AG04450 (cell line): ENCODE results near the gene TSC22D1. TPM values are rescaled to one million over a fixed set of nuclear protein-coding genes. Genes with fewer than 3 reads are reported as not detected.
"Not testable (repeated sequence)": the region's sequence is repeated elsewhere in the genome, so short reads cannot be mapped to it uniquely, and the experiment has no call there.

Source experiments
- CTCF ChIA-PET: fragments of 300-600, 350-600 bp; formaldehyde crosslinking; extraction: SDS; loops from one replicate; lab custom pipeline; 2022; ENCODE audit warnings: antibody characterized with exemption, inconsistent platforms; lab: Charles Lee
- POLR2A ChIA-PET: fragments of 350-600 bp; formaldehyde crosslinking; extraction: SDS; loops from one replicate; lab custom pipeline; 2021; ENCODE audit warnings: antibody characterized with exemption, inconsistent platforms; lab: Yijun Ruan, JAX
- DNase-seq: peaks from one replicate; pipeline ENCODE4 v3.0.0-alpha.2; 2011; ENCODE audit warnings: low read depth, low spot score
- H3K27ac ChIP-seq: one replicate; pipeline ENCODE4 v1.5.1; 2012; ENCODE audit warnings: low read depth, low read length, control low read depth
- H3K27me3 ChIP-seq: one replicate; pipeline ENCODE4 v1.6.0; 2012; ENCODE audit warnings: low read length; ENCODE audit not compliant: control insufficient read depth, insufficient read depth
- H3K4me3 ChIP-seq: 2 replicates; pipeline ENCODE4 v1.5.1; 2011; ENCODE audit warnings: mild to moderate bottlenecking, low read depth, low read length, control low read depth
- H3K9me3 ChIP-seq: 2 replicates; pipeline ENCODE4 v1.5.1; 2012; ENCODE audit warnings: low read length; ENCODE audit not compliant: control insufficient read depth, insufficient read depth
- polyA plus RNA-seq: library from polyadenylated mRNA; depleted of rRNA; stranded (reverse); fragments of >200 nt; gene quantifications from 2 replicates; pipeline ENCODE4 v1.2.3, GENCODE V29; 2011
- TF ChIP-seq, protein P1 (sequence below): IDR thresholded peaks from 2 replicates; pipeline ENCODE4 v1.5.1; 2011; ENCODE audit warnings: low read depth, low read length, control low read depth, inconsistent platforms

TSC22D1 gene
- polyA plus RNA-seq, 1 experiment: 77.3 TPM

DNA sequence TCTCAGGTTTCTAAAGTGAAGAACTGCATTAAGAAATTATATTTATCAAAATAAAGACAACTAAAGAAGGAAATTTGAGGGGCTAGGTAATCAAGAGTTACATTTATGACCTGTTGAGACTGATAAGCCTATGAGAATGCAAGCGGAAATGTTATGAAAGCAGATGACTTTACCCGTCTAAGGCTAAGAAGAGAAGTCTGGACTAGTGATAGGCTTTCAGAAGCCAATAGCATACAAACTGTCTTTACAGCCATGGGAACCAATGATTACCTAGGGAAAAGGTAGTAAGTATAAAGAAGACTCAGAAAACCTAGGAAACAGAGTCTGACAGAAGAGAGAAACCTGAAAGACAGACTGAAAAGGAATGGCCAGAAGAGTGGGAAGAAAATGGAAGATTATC is 11.2 kb downstream of the TSC22D1 start:
- H3K27ac ChIP-seq: no peak overlapping the region
- H3K27me3 ChIP-seq: no peaks in the 10 kb centered on the region
- H3K4me3 ChIP-seq: no peak overlapping the region
- ChIA-PET CTCF (interaction anchor here (1.0 kb wide), 1 partner anchor 10 kb away, joined by 3 read pairs; no protein-coding TSS in a partner anchor), POLR2A (no interaction called here)
- no peak for DNase-seq
- H3K9me3 ChIP-seq: no peaks in the 10 kb centered on the region
- TF ChIP-seq, protein P1, sequence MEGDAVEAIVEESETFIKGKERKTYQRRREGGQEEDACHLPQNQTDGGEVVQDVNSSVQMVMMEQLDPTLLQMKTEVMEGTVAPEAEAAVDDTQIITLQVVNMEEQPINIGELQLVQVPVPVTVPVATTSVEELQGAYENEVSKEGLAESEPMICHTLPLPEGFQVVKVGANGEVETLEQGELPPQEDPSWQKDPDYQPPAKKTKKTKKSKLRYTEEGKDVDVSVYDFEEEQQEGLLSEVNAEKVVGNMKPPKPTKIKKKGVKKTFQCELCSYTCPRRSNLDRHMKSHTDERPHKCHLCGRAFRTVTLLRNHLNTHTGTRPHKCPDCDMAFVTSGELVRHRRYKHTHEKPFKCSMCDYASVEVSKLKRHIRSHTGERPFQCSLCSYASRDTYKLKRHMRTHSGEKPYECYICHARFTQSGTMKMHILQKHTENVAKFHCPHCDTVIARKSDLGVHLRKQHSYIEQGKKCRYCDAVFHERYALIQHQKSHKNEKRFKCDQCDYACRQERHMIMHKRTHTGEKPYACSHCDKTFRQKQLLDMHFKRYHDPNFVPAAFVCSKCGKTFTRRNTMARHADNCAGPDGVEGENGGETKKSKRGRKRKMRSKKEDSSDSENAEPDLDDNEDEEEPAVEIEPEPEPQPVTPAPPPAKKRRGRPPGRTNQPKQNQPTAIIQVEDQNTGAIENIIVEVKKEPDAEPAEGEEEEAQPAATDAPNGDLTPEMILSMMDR: no peak

DNA sequence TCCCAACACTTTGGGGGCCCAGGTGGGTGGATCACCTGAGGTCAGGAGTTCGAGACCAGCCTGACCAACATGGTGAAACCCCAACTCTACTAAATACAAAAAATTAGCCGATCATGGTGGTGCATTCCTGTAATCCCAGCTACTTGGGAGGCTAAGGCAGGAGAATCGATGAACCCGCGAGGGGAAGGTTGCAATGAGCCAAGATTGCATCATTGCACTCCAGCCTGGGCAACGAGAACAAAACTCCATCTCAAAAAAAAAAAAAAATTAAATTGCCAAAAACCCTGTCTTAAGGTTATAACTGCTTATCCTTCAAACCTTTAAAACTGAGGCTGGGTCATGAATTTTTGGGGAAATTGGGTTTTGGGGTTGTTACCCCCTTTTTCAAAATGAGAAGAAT is 13.3 kb downstream of the TSC22D1 start:
- H3K27me3 ChIP-seq, POLR2A ChIA-PET, CTCF ChIA-PET, H3K9me3 ChIP-seq, H3K4me3 ChIP-seq, DNase-seq, H3K27ac ChIP-seq: not testable (repeated sequence)

DNA sequence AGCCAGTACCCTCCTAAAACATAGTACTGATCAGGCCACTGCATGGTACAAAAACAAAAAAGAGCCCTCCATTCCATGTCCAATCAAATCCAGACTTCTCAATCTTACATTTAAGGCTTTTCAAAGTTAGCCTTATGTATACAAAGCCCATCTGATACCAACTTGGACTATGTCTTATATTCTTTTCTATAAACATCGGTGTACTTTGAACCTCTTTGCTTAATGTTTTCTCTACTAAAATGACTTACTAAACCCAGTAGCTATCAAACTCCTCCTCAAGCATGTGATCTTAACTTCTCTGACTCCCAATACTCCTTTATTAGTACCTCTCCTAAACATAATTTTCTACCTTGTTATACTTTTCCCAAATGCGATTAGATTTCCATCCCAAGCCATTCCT is 14.8 kb downstream of the TSC22D1 start:
- ChIA-PET POLR2A (no interaction called here), CTCF (no interaction called here)
- TF ChIP-seq, protein P1: no peak
- Histone ChIP-seq H3K27ac (no peak overlapping the region), H3K4me3 (no peak overlapping the region), H3K27me3 (no peaks in the 10 kb centered on the region), H3K9me3 (no peaks in the 10 kb centered on the region)
- no peak for DNase-seq

DNA sequence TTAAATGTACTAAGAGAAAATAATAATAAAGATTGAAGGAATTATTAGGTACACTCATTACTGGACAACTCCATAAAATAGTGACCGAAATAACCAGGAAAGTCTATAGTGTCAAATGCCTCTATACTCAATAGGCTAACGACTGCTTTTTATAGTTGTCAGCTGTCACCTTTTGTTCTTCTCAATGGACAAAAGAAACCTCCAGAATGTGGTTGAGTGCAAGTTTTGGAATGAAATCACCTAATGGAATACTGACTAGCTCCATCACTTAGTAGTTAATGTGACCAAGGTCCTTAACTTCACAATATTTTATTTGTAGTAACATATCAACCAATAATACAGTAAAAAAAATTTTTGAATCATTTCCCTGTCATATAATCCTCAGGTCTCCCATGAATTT is 18.1 kb downstream of the TSC22D1 start:
- no peak overlapping the region for H3K27ac ChIP-seq
- DNase-seq: no peak
- no peaks in the 10 kb centered on the region for H3K9me3 ChIP-seq
- no peak overlapping the region for H3K4me3 ChIP-seq
- H3K27me3 ChIP-seq: no peaks in the 10 kb centered on the region
- ChIA-PET CTCF (no interaction called here), POLR2A (interaction anchor here (0.7 kb wide), 1 partner anchor 427 kb away, joined by 3 read pairs; no protein-coding TSS in a partner anchor)
- TF ChIP-seq, protein P1: no peak

DNA sequence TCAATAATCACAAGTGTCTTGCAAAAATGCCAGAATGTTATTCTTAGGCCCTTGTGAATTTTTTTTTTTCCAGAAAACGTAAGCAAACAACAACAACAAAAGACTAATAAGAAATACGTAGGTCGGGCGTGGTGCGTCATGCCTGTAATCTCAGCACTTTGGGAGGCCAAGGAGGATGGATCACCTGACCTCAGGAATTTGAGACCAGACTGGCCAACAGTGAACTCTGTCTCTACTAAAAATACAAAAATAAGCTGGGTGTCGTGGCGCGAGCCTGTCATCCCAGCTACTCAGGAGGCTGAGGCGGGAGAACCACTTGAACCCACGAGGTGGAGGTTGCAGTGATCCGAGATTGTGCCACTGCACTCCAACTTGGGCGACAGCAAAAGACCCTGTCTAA is 20.9 kb downstream of the TSC22D1 start:
- H3K27me3 ChIP-seq: no peaks in the 10 kb centered on the region
- TF ChIP-seq, protein P1: no peak
- no peak overlapping the region for H3K4me3 ChIP-seq
- CTCF ChIA-PET: interaction anchor here (0.6 kb wide), 2 partner anchors 11 to 30 kb away, joined by 3 to 4 read pairs; no protein-coding TSS in a partner anchor
- no peak for DNase-seq
- POLR2A ChIA-PET: no interaction called here
- H3K27ac ChIP-seq: no peak overlapping the region
- H3K9me3 ChIP-seq: no peaks in the 10 kb centered on the region; the same call in 1 of the 2 replicates
